AG04450 (cell line): Measurements from ENCODE around the gene NAP1L1. TPM values are rescaled to one million over a fixed set of nuclear protein-coding genes. Genes with fewer than 3 reads are reported as not detected.

ENCODE experiments used
- CTCF ChIA-PET: fragments of 300-600, 350-600 bp; formaldehyde crosslinking; extraction: SDS; loops from one replicate; lab custom pipeline; 2022; ENCODE audit warnings: antibody characterized with exemption, inconsistent platforms; lab: Charles Lee
- POLR2A ChIA-PET: fragments of 350-600 bp; formaldehyde crosslinking; extraction: SDS; loops from one replicate; lab custom pipeline; 2021; ENCODE audit warnings: antibody characterized with exemption, inconsistent platforms; lab: Yijun Ruan, JAX
- DNase-seq: peaks from one replicate; pipeline ENCODE4 v3.0.0-alpha.2; 2011; ENCODE audit warnings: low read depth, low spot score
- H3K27ac ChIP-seq: one replicate; pipeline ENCODE4 v1.5.1; 2012; ENCODE audit warnings: low read depth, low read length, control low read depth
- H3K27me3 ChIP-seq: one replicate; pipeline ENCODE4 v1.6.0; 2012; ENCODE audit warnings: low read length; ENCODE audit not compliant: control insufficient read depth, insufficient read depth
- H3K4me3 ChIP-seq: 2 replicates; pipeline ENCODE4 v1.5.1; 2011; ENCODE audit warnings: mild to moderate bottlenecking, low read depth, low read length, control low read depth
- H3K9me3 ChIP-seq: 2 replicates; pipeline ENCODE4 v1.5.1; 2012; ENCODE audit warnings: low read length; ENCODE audit not compliant: control insufficient read depth, insufficient read depth
- CTCF ChIP-seq: IDR thresholded peaks from 2 replicates; pipeline ENCODE4 v1.5.1; 2011; ENCODE audit warnings: low read depth, low read length, control low read depth, inconsistent platforms
- polyA minus RNA-seq: library from RNA; depleted of rRNA, polyadenylated mRNA; stranded (reverse); fragments of >200 nt; gene quantifications from 2 replicates; pipeline ENCODE4 v1.2.3, GENCODE V29; 2011; rRNA and poly(A)+ RNA removed
- polyA plus RNA-seq: library from polyadenylated mRNA; depleted of rRNA; stranded (reverse); fragments of >200 nt; gene quantifications from 2 replicates; pipeline ENCODE4 v1.2.3, GENCODE V29; 2011; rRNA removed

Gene NAP1L1, protein sequence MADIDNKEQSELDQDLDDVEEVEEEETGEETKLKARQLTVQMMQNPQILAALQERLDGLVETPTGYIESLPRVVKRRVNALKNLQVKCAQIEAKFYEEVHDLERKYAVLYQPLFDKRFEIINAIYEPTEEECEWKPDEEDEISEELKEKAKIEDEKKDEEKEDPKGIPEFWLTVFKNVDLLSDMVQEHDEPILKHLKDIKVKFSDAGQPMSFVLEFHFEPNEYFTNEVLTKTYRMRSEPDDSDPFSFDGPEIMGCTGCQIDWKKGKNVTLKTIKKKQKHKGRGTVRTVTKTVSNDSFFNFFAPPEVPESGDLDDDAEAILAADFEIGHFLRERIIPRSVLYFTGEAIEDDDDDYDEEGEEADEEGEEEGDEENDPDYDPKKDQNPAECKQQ
- polyA plus RNA-seq: 421 and 593 TPM in 2 replicates
- 110 and 183 TPM in 2 replicates for polyA minus RNA-seq

DNA sequence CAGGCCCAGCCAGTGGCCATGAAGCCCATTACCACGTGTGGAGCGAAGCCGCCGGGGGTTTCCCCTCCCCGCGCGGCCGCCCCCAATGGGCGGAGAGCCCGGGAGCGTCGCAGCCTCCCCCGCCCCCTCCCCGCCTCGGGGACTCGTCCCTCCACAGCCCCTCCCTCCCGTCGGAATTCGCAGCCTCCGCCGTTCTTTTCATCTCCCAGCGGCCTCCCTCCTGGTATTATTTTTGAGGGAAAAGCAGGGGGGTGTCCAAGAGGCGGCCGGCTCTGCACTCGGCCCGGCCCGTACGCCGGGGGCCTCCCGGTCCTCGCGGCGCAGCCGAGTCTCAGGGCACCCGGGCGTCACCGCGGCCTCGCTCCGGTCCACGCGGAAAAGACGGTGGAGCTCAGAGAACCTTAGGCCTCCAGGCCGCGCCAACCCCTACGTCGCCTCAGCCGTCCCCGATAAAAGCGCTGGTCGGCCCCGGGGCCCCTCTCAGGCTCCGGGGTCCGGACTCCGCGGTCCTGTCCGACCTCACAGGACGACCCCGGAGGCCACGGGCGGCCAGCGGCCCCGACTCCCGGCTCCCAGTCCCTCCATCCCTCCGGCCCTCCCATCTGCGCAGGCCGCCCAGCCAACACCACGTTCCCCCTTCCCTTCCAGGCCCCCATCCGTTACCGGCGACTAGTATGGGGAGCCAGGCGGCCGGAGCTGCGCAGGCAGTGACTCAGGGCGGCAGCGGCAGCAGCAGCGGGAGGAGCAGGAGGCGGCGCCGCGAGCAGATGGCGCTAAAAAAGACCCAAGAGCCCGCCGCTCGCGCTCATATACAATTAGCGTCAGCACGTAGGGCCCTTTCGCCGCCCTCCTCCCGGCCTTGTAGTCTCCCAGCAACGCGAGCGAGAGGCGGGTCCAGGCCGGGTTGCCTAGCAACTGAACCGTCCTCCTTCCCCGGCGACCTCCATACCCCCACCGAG is at the start of gene NAP1L1:
TSS of gene NAP1L1 (minus strand) at position 782 of the 959 bp plus-strand sequence. CDS start 10,466 bp downstream, outside the sequence.
- POLR2A ChIA-PET: interaction anchor here (1.1 to 2.4 kb wide), 2 partner anchors 53 to 264 kb away, joined by 5 to 9 read pairs; partner anchors contain the start of genes BBS10 and PHLDA1
- peak within 1 kb of the TSS; percentile 92 for H3K27ac ChIP-seq
- CTCF ChIA-PET: no interaction called here
- peaks cover under 1% of the 10 kb centered on the region; the same call in 1 of the 2 replicates for H3K9me3 ChIP-seq
- peak; percentile 97 for DNase-seq
- TF ChIP-seq CTCF: no peak
- peak within 1 kb of the TSS; percentile 88 for H3K4me3 ChIP-seq
- no peaks in the 10 kb centered on the region for H3K27me3 ChIP-seq

DNA sequence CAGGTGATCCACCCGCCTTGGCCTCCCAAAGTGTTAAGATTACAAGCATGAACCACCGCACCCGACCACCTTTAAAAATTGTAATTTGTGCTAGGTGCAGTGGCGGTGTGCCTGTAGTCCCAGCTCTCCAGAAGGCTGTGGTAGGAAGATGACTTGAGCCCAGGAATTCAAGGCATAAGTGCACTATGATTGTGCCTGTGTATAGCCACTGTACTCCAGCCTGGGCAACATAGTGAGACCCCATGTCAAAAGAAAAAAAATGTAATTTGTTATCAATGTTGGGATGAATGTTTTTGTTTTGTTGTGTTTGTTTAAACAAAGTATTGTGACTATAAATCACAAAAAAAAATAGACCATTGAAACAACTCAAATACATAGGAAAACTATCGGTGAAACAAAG is 43.1 kb upstream of the NAP1L1 start:
- POLR2A ChIA-PET: no interaction called here
- CTCF ChIA-PET: no interaction called here
- Histone ChIP-seq H3K27me3 (no peaks in the 10 kb centered on the region), H3K4me3 (no peak overlapping the region), H3K27ac (no peak overlapping the region), H3K9me3 (no peaks in the 10 kb centered on the region)
- TF ChIP-seq CTCF: no peak
- DNase-seq: no peak

GRCh38 chr12:76124456-76124855 is 40.0 kb upstream of the NAP1L1 start:
- no peak overlapping the region for H3K27ac ChIP-seq
- DNase-seq: no peak
- CTCF ChIA-PET: no interaction called here
- H3K4me3 ChIP-seq: no peak overlapping the region
- POLR2A ChIA-PET: no interaction called here
- H3K9me3 ChIP-seq: no peaks in the 10 kb centered on the region
- no peaks in the 10 kb centered on the region for H3K27me3 ChIP-seq
- no peak for TF ChIP-seq CTCF

- no peak for DNase-seq
- no peaks in the 10 kb centered on the region for H3K27me3 ChIP-seq
- H3K4me3 ChIP-seq: no peak overlapping the region
- POLR2A ChIA-PET: no interaction called here
- CTCF ChIA-PET: interaction anchor here (0.6 kb wide), 1 partner anchor 87 kb away, joined by 3 read pairs; no protein-coding TSS in a partner anchor
- TF ChIP-seq CTCF: no peak
- no peaks in the 10 kb centered on the region for H3K9me3 ChIP-seq
- H3K27ac ChIP-seq: no peak overlapping the region
Observed at GRCh38 chr12:76123259-76124212, 39.1 kb upstream of the NAP1L1 start.
